ENCODE data around the gene CTIF. TPM values are rescaled to one million over a fixed set of nuclear protein-coding genes. Genes with fewer than 3 reads are reported as not detected.

CTIF gene
- total and polyA plus RNA-seq, 4 donors, result 12.2 to 45.7 (median 32.6) TPM

GRCh38 chr18:48886520-48887293, 347.9 kb downstream of the CTIF start:
- no peak for ATAC-seq (ENCODE audit: insufficient read depth, low FRiP score)
- H3K27me3 ChIP-seq (ENCODE audit: control insufficient read depth in 3 of 3, insufficient read depth in 3 of 3, low read length in 2 of 3), result no peaks in the 10 kb centered on the region
- DNase-seq, result no peak
- no peak for TF ChIP-seq CTCF (IDR thresholded peaks at IDR 0.05; ENCODE audit: control extremely low read depth, extremely low read depth)
- H3K4me1 ChIP-seq (ENCODE audit: control insufficient read depth in 5 of 5, insufficient read depth in 5 of 5, low read length in 5 of 5), result peaks cover 0 to 21% (median 13%) of the 10 kb centered on the region in 5 donors
- WGBS, 2 donors, result 92 to 95% methylated on average over 8 of the region's 8 CpGs
- H3K9ac ChIP-seq (ENCODE audit: insufficient read depth in 1 of 2, low read length in 2 of 2), result no peak overlapping the region
- H3K36me3 ChIP-seq (ENCODE audit: control insufficient read depth in 4 of 4, insufficient read depth in 4 of 4, low read length in 4 of 4), result no peaks in the 10 kb centered on the region
- no peak overlapping the region for H3K27ac ChIP-seq (ENCODE audit: low read depth in 1 of 2, low read length in 1 of 2)
- no peak overlapping the region for H3K4me3 ChIP-seq
- H3K9me3 ChIP-seq (ENCODE audit: control insufficient read depth in 4 of 4, insufficient read depth in 3 of 4, low read length in 3 of 4), result no peaks in the 10 kb centered on the region

- Histone ChIP-seq H3K9me3 (ENCODE audit: control insufficient read depth in 4 of 4, insufficient read depth in 3 of 4, low read length in 3 of 4) (no peaks in the 10 kb centered on the region), H3K27me3 (ENCODE audit: control insufficient read depth in 3 of 3, insufficient read depth in 3 of 3, low read length in 2 of 3) (no peaks in the 10 kb centered on the region), H3K36me3 (ENCODE audit: control insufficient read depth in 4 of 4, insufficient read depth in 4 of 4, low read length in 4 of 4) (no peaks in the 10 kb centered on the region), H3K4me3 (no peak overlapping the region), H3K9ac (ENCODE audit: insufficient read depth in 1 of 2, low read length in 2 of 2) (no peak overlapping the region), H3K27ac (ENCODE audit: low read depth in 1 of 2, low read length in 1 of 2) (no peak overlapping the region), H3K4me1 (ENCODE audit: control insufficient read depth in 5 of 5, insufficient read depth in 5 of 5, low read length in 5 of 5) (peaks cover 0 to 24% (median 13%) of the 10 kb centered on the region in 5 donors)
- WGBS, 2 donors, result 93 to 94% methylated on average over 12 of the region's 12 CpGs
- TF ChIP-seq CTCF (IDR thresholded peaks at IDR 0.05; ENCODE audit: control extremely low read depth, extremely low read depth), result no peak
- ATAC-seq (ENCODE audit: insufficient read depth, low FRiP score) (no peak), DNase-seq (no peak)
Observed at GRCh38 chr18:48887294-48887904, 348.6 kb downstream of the CTIF start.

GRCh38 chr18:48887905-48888772, 349.3 kb downstream of the CTIF start:
- DNase-seq (no peak), ATAC-seq (ENCODE audit: insufficient read depth, low FRiP score) (no peak)
- H3K9me3 ChIP-seq (ENCODE audit: control insufficient read depth in 4 of 4, insufficient read depth in 3 of 4, low read length in 3 of 4), result no peaks in the 10 kb centered on the region
- no peaks in the 10 kb centered on the region for H3K27me3 ChIP-seq (ENCODE audit: control insufficient read depth in 3 of 3, insufficient read depth in 3 of 3, low read length in 2 of 3)
- no peaks in the 10 kb centered on the region for H3K36me3 ChIP-seq (ENCODE audit: control insufficient read depth in 4 of 4, insufficient read depth in 4 of 4, low read length in 4 of 4)
- TF ChIP-seq CTCF (IDR thresholded peaks at IDR 0.05; ENCODE audit: control extremely low read depth, extremely low read depth), result no peak
- H3K27ac ChIP-seq (ENCODE audit: low read depth in 1 of 2, low read length in 1 of 2), result no peak overlapping the region
- H3K4me1 ChIP-seq (ENCODE audit: control insufficient read depth in 5 of 5, insufficient read depth in 5 of 5, low read length in 5 of 5), result peaks cover 0 to 25% (median 11%) of the 10 kb centered on the region in 5 donors
- no peak overlapping the region for H3K4me3 ChIP-seq
- no peak overlapping the region for H3K9ac ChIP-seq (ENCODE audit: insufficient read depth in 1 of 2, low read length in 2 of 2)
- 78 to 83% methylated on average over 18 of the region's 18 CpGs for WGBS, 2 donors
